ENCODE data around the gene MVK.

The MVK gene

DNA sequence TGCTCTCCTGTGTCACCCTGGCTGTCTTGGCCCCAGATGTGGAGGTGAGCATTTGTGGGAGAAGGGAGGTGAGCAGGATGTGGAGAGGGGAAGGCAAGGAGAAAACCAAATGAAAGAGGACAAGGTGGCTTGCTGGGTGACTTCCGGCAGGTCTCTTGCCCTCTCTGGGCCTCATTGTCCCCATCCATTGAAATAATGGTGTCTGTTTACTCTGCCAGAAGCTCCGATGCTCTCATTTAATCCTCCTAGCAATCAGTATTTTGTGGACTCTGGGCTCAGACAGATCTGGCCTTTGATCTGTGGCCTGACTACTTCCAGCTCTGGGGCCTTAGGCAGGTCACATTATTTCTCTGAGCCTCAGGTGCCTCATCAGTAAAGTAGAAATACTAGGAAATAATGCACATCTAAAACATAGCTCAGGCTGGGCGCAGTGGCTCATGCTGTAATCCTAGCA, 30.6 kb downstream of the MVK start:
- H3K4me3 ChIP-seq (ENCODE audit: low read depth, low read length) = no peak overlapping the region
- DNase-seq (ENCODE audit: low read depth) = no peak
- TF ChIP-seq, protein P1, sequence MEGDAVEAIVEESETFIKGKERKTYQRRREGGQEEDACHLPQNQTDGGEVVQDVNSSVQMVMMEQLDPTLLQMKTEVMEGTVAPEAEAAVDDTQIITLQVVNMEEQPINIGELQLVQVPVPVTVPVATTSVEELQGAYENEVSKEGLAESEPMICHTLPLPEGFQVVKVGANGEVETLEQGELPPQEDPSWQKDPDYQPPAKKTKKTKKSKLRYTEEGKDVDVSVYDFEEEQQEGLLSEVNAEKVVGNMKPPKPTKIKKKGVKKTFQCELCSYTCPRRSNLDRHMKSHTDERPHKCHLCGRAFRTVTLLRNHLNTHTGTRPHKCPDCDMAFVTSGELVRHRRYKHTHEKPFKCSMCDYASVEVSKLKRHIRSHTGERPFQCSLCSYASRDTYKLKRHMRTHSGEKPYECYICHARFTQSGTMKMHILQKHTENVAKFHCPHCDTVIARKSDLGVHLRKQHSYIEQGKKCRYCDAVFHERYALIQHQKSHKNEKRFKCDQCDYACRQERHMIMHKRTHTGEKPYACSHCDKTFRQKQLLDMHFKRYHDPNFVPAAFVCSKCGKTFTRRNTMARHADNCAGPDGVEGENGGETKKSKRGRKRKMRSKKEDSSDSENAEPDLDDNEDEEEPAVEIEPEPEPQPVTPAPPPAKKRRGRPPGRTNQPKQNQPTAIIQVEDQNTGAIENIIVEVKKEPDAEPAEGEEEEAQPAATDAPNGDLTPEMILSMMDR (IDR thresholded peaks at IDR 0.05; ENCODE audit: control insufficient read depth, extremely low read depth, insufficient read depth) = no peak

GRCh38 chr12:109605016-109605415, 31.4 kb downstream of the MVK start:
- H3K4me3 ChIP-seq (ENCODE audit: low read depth, low read length) = no peak overlapping the region
- TF ChIP-seq, protein P1 (IDR thresholded peaks at IDR 0.05; ENCODE audit: control insufficient read depth, extremely low read depth, insufficient read depth) = no peak
- DNase-seq (ENCODE audit: low read depth) = no peak

- TF ChIP-seq, protein P1 (IDR thresholded peaks at IDR 0.05; ENCODE audit: control insufficient read depth, extremely low read depth, insufficient read depth) = no peak
- no peak for DNase-seq (ENCODE audit: low read depth)
- H3K4me3 ChIP-seq (ENCODE audit: low read depth, low read length) = no peak overlapping the region
Measured at GRCh38 chr12:109605599-109606228, 32.1 kb downstream of the MVK start.

- no peak for DNase-seq (ENCODE audit: low read depth)
- no peak overlapping the region for H3K4me3 ChIP-seq (ENCODE audit: low read depth, low read length)
- TF ChIP-seq, protein P1 (IDR thresholded peaks at IDR 0.05; ENCODE audit: control insufficient read depth, extremely low read depth, insufficient read depth) = no peak
Measured at GRCh38 chr12:109606320-109607028, 32.9 kb downstream of the MVK start.

DNA sequence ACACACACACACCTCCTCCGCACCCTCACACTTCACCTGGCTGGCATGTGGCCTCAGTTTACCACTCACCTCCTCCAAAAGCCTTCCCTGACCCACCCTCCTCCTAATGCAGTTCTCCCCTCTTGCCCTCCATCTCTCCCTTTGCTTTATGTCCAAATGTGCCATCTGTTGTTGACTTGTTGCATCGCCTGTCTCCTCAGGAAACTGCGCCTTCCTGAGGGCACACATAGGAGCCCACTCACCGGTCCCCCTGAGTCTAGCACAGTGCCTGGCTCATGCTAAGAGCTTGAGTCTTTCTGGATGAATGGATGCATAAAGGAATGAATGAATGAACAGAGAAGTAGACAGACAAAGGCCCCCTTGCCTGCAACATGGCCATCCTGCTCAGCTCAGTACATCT, 34.0 kb downstream of the MVK start:
- no peak overlapping the region for H3K4me3 ChIP-seq (ENCODE audit: low read depth, low read length)
- no peak for DNase-seq (ENCODE audit: low read depth)
- TF ChIP-seq, protein P1 (IDR thresholded peaks at IDR 0.05; ENCODE audit: control insufficient read depth, extremely low read depth, insufficient read depth) = no peak

DNA sequence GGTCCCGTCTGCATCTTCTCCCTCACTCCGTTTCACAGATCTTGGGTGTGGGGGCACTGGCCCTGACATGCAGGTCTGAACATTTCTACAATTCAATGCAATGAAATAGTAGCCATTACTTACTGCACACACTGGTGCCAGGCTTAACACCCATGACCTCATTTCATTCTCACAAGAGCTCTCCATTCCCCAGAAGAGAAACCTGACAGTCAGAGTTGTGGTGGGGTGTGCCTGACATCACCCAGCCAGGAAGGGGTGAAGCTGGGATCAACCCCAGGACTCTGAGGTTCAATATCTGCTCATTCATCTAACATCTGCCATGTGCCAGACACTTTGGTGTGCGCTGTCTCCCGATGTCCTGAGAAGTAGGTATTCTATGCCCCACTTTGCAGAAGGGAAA, 34.7 kb downstream of the MVK start:
- TF ChIP-seq, protein P1 (IDR thresholded peaks at IDR 0.05; ENCODE audit: control insufficient read depth, extremely low read depth, insufficient read depth) = no peak
- DNase-seq (ENCODE audit: low read depth) = no peak
- H3K4me3 ChIP-seq (ENCODE audit: low read depth, low read length) = no peak overlapping the region
